Ovary (tissue), 9 donors: ENCODE data around the gene DOCK11. TPM values are rescaled to one million over a fixed set of nuclear protein-coding genes. Genes with fewer than 3 reads are reported as not detected.

Source experiments
- DNase-seq, 5 donors: peaks; one replicate each; pipeline ENCODE4 v3.0.0-alpha.2; 2019 to 2020
- H3K27ac ChIP-seq, 2 donors: fragments of 200-600 bp; one replicate each; pipeline versions ENCODE4 v1.5.1 to v1.8.0; 2019 to 2022
- H3K27me3 ChIP-seq: fragments of 200-600 bp; one replicate; pipeline ENCODE4 v1.8.0; 2022
- H3K36me3 ChIP-seq: fragments of 200-600 bp; sonication (generic); one replicate; pipeline ENCODE4 v1.5.1; 2019
- H3K4me1 ChIP-seq: one replicate; pipeline ENCODE4 v1.8.1; 2013; ENCODE audit warnings: mild to moderate bottlenecking, moderate library complexity; ENCODE audit not compliant: insufficient read depth
- H3K4me3 ChIP-seq: fragments of 200-600 bp; sonication (generic); one replicate; pipeline ENCODE4 v1.5.1; 2017
- H3K9me3 ChIP-seq, 2 donors: fragments of 200-600 bp in 1 of 2; sonication (generic) in 1 of 2; one replicate each; pipeline versions ENCODE4 v1.5.1 to v1.8.1; 2013 to 2019; ENCODE audit warnings: mild to moderate bottlenecking in 1 of 2, moderate library complexity in 1 of 2
- CTCF ChIP-seq, 3 donors: fragments of 450-650 bp in 2 of 3; fragments of 200-600 bp in 1 of 3; IDR thresholded peaks; one replicate each; pipeline versions ENCODE4 v1.5.1 to v1.8.0; 2016 to 2022; ENCODE audit warnings: antibody characterized with exemption in 3 of 3, mild to moderate bottlenecking in 1 of 3
- EP300 ChIP-seq: sonication (generic); formaldehyde crosslinking; IDR thresholded peaks from one replicate; pipeline ENCODE4 v1.6.1; 2017; ENCODE audit warnings: antibody characterized with exemption
- POLR2A ChIP-seq: fragments of 450-650 bp; IDR thresholded peaks from one replicate; pipeline ENCODE4 v1.6.1; 2017; ENCODE audit warnings: antibody characterized with exemption, mild to moderate bottlenecking, moderate library complexity
- WGBS, 3 donors: extraction: QIAGEN DNeasy Blood & Tissue Kit in 1 of 3; methylation state at CpG; one replicate each; pipeline versions ENCODE4 v1.1.5 to v1.1.7; 2013 to 2017; 5-methylcytosine and 5-hydroxymethylcytosine counted together
- intact Hi-C, 4 donors: fragments of 100-400 bp; cut with DNase I; formaldehyde crosslinking; loops; one replicate each; pipeline versions ENCODE4 v1.11.0 to v1.15.1; 2022 to 2023
- polyA plus RNA-seq, 2 donors: library from polyadenylated mRNA; stranded (reverse); fragments of 200-250 nt in 1 of 2; fragments of 350-450 nt in 1 of 2; fragmentation: Illumina TruSeq in 1 of 2; extraction: RNeasy Lipid Tissue Mini Kit (QIAGEN cat#74804) in 1 of 2; gene quantifications; one replicate each; pipeline ENCODE4 v1.2.3, GENCODE V29; 2013 to 2014
- total RNA-seq, 7 donors: library from RNA; depleted of rRNA in 2 of 7; stranded (reverse); fragments of >200 nt in 2 of 7; fragmentation: NEBNext Ultra II Directional in 3 of 7; extraction: Animal tissue kit (Norgen Biotek cat#: 25700) in 3 of 7; gene quantifications; one replicate each; pipeline versions ENCODE4 v1.1.0 to v1.2.4, GENCODE V29; 2016 to 2023
- donor health status: DM: no; HTN: no; CAD: no; lungs with moderate emphysema.
- donor health status: DM: no; HTN: no; CAD: no.
- donor health status: Bipolar disorder and iron deficiency.
- donor health status: DM: yes; HTN: yes; CAD: no.
- donor health status: DM: no; HTN: no; CAD: no.
- donor health status: DM: yes; HTN: yes; CAD: no.

Gene DOCK11
- total and polyA plus RNA-seq, 9 donors = 3.6 to 18.5 (median 6.1) TPM

- WGBS, 3 donors = 33 to 46% (median 39%) methylated on average over 2 of the region's 2 CpGs
- H3K36me3 ChIP-seq = no peaks in the 10 kb centered on the region
- H3K27ac ChIP-seq = no peak overlapping the region
- no peaks in the 10 kb centered on the region for H3K9me3 ChIP-seq
- DNase-seq = no peak
- no peak overlapping the region for H3K4me3 ChIP-seq
- intact Hi-C loops = no loop called here
- H3K4me1 ChIP-seq = no peaks in the 10 kb centered on the region
- H3K27me3 ChIP-seq = no peaks in the 10 kb centered on the region
- TF ChIP-seq EP300 (no peak), POLR2A (no peak), CTCF (IDR thresholded peaks at IDR 0.05) (no peak)
These were observed 186.8 kb downstream of the DOCK11 start for GRCh38 chrX:118682258-118683014.

- Histone ChIP-seq H3K4me3 (no peak overlapping the region), H3K27me3 (no peaks in the 10 kb centered on the region), H3K4me1 (no peaks in the 10 kb centered on the region), H3K9me3 (no peaks in the 10 kb centered on the region), H3K36me3 (no peaks in the 10 kb centered on the region), H3K27ac (no peak overlapping the region)
- TF ChIP-seq CTCF (IDR thresholded peaks at IDR 0.05) (no peak), EP300 (no peak), POLR2A (no peak)
- DNase-seq = no peak
- 59 to 73% (median 65%) methylated on average over 3 of the region's 3 CpGs for WGBS, 3 donors
- intact Hi-C loops = no loop called here
These were observed 189.8 kb downstream of the DOCK11 start for GRCh38 chrX:118685393-118685792.

- WGBS, 3 donors = 76 to 80% (median 79%) methylated on average over 3 of the region's 3 CpGs
- no peaks in the 10 kb centered on the region for H3K4me1 ChIP-seq
- TF ChIP-seq CTCF (IDR thresholded peaks at IDR 0.05) = no peak
- no peak for TF ChIP-seq POLR2A
- TF ChIP-seq EP300 = no peak
These were observed 193.3 kb downstream of the DOCK11 start for GRCh38 chrX:118688935-118689334.

GRCh38 chrX:118693843-118694242 lies 198.2 kb downstream of the DOCK11 start:
- WGBS, 3 donors = 41 to 46% (median 46%) methylated on average over 2 of the region's 2 CpGs
- DNase-seq = no peak
- no peaks in the 10 kb centered on the region for H3K36me3 ChIP-seq
- intact Hi-C loops = no loop called here
- H3K27me3 ChIP-seq = no peaks in the 10 kb centered on the region
- no peaks in the 10 kb centered on the region for H3K4me1 ChIP-seq
- H3K9me3 ChIP-seq = no peaks in the 10 kb centered on the region
- TF ChIP-seq CTCF (IDR thresholded peaks at IDR 0.05) (no peak), EP300 (no peak), POLR2A (no peak)
- H3K27ac ChIP-seq = no peak overlapping the region
- H3K4me3 ChIP-seq = no peak overlapping the region

More at GRCh38 chrX:118688935-118689334, 193.3 kb downstream of the DOCK11 start:
- Histone ChIP-seq H3K27ac (no peak overlapping the region), H3K36me3 (no peaks in the 10 kb centered on the region), H3K27me3 (no peaks in the 10 kb centered on the region), H3K4me3 (no peak overlapping the region), H3K9me3 (no peaks in the 10 kb centered on the region)
- no peak for DNase-seq
- intact Hi-C loops = no loop called here
